Heart right ventricle (tissue), 16 donors: Measurements from ENCODE around the gene NTPCR. TPM values are rescaled to one million over a fixed set of nuclear protein-coding genes. Genes with fewer than 3 reads are reported as not detected.

Experiments used
- ATAC-seq, 8 donors: fragments of 200-7000 bp; cut with Tn5 transposase; one replicate each; pipeline ENCODE4 v1.9.1; 2020; ENCODE audit warnings: mild to moderate bottlenecking in 8 of 8, moderate library complexity in 8 of 8, moderate number of reproducible peaks in 1 of 8
- DNase-seq, 2 donors: peaks; one replicate each; pipeline ENCODE4 v3.0.0-alpha.2; 2020
- H3K27ac ChIP-seq, 10 donors: fragments of 200-600 bp; sonication (generic) in 2 of 10; one replicate each; pipeline versions ENCODE4 v1.5.0 to v1.8.0; 2020 to 2022; ENCODE audit warnings: mild to moderate bottlenecking in 3 of 10
- H3K27me3 ChIP-seq, 7 donors: fragments of 200-600 bp; one replicate each; pipeline ENCODE4 v1.8.0; 2021 to 2022; ENCODE audit warnings: mild to moderate bottlenecking in 2 of 7
- H3K36me3 ChIP-seq, 9 donors: fragments of 200-600 bp; sonication (generic) in 1 of 9; one replicate each; pipeline versions ENCODE4 v1.5.0 to v1.8.0; 2020 to 2022; ENCODE audit warnings: mild to moderate bottlenecking in 2 of 9
- H3K4me1 ChIP-seq, 9 donors: fragments of 200-600 bp; sonication (generic) in 1 of 9; one replicate each; pipeline versions ENCODE4 v1.5.0 to v1.8.0; 2020 to 2022; ENCODE audit warnings: mild to moderate bottlenecking in 4 of 9
- H3K4me3 ChIP-seq, 10 donors: fragments of 200-600 bp; sonication (generic) in 2 of 10; one replicate each; pipeline versions ENCODE4 v1.5.0 to v1.8.0; 2020 to 2022; ENCODE audit warnings: mild to moderate bottlenecking in 7 of 10, moderate library complexity in 2 of 10
- H3K9me3 ChIP-seq, 11 donors: fragments of 200-600 bp in 10 of 11; sonication (generic) in 2 of 11; one replicate each; pipeline versions ENCODE4 v1.5.0 to v1.8.0; 2013 to 2022; ENCODE audit warnings: mild to moderate bottlenecking in 2 of 11, control low read depth in 1 of 11, moderate library complexity in 1 of 11
- CTCF ChIP-seq, 9 donors: fragments of 200-600 bp; sonication (generic) in 2 of 9; IDR thresholded peaks; one replicate each; pipeline versions ENCODE4 v1.5.0 to v1.8.0; 2021 to 2022; ENCODE audit warnings: antibody characterized with exemption in 9 of 9, mild to moderate bottlenecking in 5 of 9, moderate library complexity in 1 of 9
- WGBS, 2 donors: extraction: QIAGEN DNeasy Blood & Tissue Kit; methylation state at CpG; one replicate each; pipeline ENCODE4 v1.1.7; 2013; ENCODE audit warnings: inconsistent platforms in 1 of 2; 5-methylcytosine and 5-hydroxymethylcytosine counted together
- intact Hi-C, 10 donors: fragments of 100-400 bp; cut with DNase I; formaldehyde crosslinking; loops; one replicate each; pipeline versions ENCODE4 v1.11.1 to v1.14.2; 2022
- polyA plus RNA-seq, 2 donors: library from polyadenylated mRNA; stranded (reverse); fragments of 200-250 nt; gene quantifications; one replicate each; pipeline ENCODE4 v1.2.3, GENCODE V29; 2013
- total RNA-seq, 10 donors: library from RNA; stranded (reverse); fragmentation: NEBNext Ultra II Directional in 3 of 10; extraction: Animal tissue kit (Norgen Biotek cat#: 25700) in 3 of 10; gene quantifications; one replicate each; pipeline versions ENCODE4 v1.2.1 to v1.2.4, GENCODE V29; 2021 to 2023
- donor health status: Arrhythmogenic right ventricular cardiomyopathy.
- donor health status: ischemic (EF 13 %, LVEDD 7.1; RV severe dilation, severe dysfunction).
- donor health status: healthy with polysubstance abuse.
- donor health status: DM: no; HTN: yes; CAD: no.
- donor health status: DM: no; HTN: no; CAD: no.
- donor health status: ischemic (EF 25% LVEDD 6.9; RV normal size, moderate dysfunction).
- donor health status: ischemic (EF 25% LVEDD 5.7; RV mildly dilated, moderate dysfunction).
- donor health status: healthy.
- donor health status: DM: yes; HTN: yes; CAD: no.
- donor health status: Ischemic cardiomyopathy.
- donor health status: ischemic (EF 35%, LVEDD 5.7; RV mildly dilated, moderate dysfunction).
- donor health status: nonischemic (EF 11% LVEDD 7.7; RV severe dilation, severe dysfunction).
- donor health status: DM: yes; HTN: yes; CAD: no.
- donor health status: PGD.
- donor health status: ischemic (EF 29% LVEDD 5.4; RV normal size, mild dysfunction).
- donor health status: nonischemic (EF 23%, LVEDD 6.1; RV moderate dilation, normal function).

NTPCR gene
- total and polyA plus RNA-seq, 12 donors: 51.2 to 88.4 (median 56.8) TPM

GRCh38 chr1:232991238-232991637, 40.8 kb downstream of the NTPCR start:
- Histone ChIP-seq H3K4me3 (no peak overlapping the region), H3K27me3 (no peaks in the 10 kb centered on the region), H3K36me3 (no peaks in the 10 kb centered on the region), H3K4me1 (peaks cover 0 to 6% (median 0%) of the 10 kb centered on the region in 9 donors), H3K9me3 (peaks cover 0 to 10% (median 0%) of the 10 kb centered on the region in 11 donors), H3K27ac (no peak overlapping the region)
- 88% methylated on average over 7 of the region's 7 CpGs for WGBS, 2 donors
- ATAC-seq (no peak), DNase-seq (no peak)
- TF ChIP-seq CTCF (IDR thresholded peaks at IDR 0.05): no peak
- intact Hi-C loops: no loop called here

DNA sequence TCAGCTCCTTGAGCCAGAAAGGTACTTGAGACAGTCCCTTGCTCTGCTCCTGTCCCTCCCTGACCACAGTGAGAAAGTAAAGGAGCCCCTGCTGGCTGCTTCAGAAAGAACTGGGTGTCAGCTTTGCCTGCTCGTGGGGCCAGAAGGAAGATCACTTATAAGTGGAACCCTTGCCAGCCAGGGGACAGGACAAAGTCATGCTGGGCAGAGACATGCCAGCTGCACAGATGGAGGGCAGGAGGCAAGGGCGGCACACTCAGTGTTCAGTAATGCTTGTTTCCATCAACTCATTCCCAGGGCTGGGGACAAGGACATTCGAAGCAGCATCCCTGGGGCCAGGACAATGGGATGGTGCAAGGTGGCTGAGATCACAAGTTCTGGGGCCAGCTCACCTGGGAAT, 41.8 kb downstream of the NTPCR start:
- WGBS, 2 donors: 52 to 65% methylated on average over 3 of the region's 3 CpGs
- TF ChIP-seq CTCF (IDR thresholded peaks at IDR 0.05): no peak
- ATAC-seq: peak; percentile 53 to 95 (median 80)
- peaks cover 0 to 10% (median 0%) of the 10 kb centered on the region in 11 donors for H3K9me3 ChIP-seq
- H3K27ac ChIP-seq: peak overlapping the region in 1 of 10 donors; percentile 6
- H3K4me1 ChIP-seq: peaks cover 0 to under 1% (median 0%) of the 10 kb centered on the region in 9 donors
- H3K36me3 ChIP-seq: no peaks in the 10 kb centered on the region
- intact Hi-C loops: no loop called here
- peak; percentile 17 to 38 for DNase-seq
- no peak overlapping the region for H3K4me3 ChIP-seq
- no peaks in the 10 kb centered on the region for H3K27me3 ChIP-seq

DNA sequence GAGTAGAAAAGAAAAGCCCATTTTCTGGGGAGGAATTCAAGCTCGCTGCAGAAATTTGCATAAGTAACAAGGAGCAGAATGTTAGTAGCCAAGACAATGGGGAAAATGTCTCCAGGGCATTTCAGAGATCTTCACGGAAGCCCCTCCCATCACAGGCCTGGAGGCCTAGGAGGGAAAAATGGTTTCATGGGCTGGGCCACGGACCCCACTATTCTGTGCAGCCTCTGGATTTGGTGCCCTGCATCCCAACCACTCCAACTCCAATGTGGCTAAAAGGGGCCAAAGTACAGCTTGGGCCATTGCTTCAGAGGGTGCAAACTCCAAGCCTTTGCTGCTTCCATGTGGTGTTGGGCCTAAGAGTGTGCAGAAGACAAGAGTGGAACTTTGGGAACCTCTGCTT, 43.1 kb downstream of the NTPCR start:
- intact Hi-C loops: no loop called here
- no peak for TF ChIP-seq CTCF (IDR thresholded peaks at IDR 0.05)
- WGBS, 2 donors: 96 to 97% methylated on average over 3 of the region's 3 CpGs
- no peak overlapping the region for H3K4me3 ChIP-seq
- no peak for DNase-seq
- H3K36me3 ChIP-seq: peaks cover 0 to 5% (median 0%) of the 10 kb centered on the region in 9 donors
- H3K9me3 ChIP-seq: peaks cover 0 to 10% (median 0%) of the 10 kb centered on the region in 11 donors
- no peaks in the 10 kb centered on the region for H3K4me1 ChIP-seq
- H3K27ac ChIP-seq: no peak overlapping the region
- no peak for ATAC-seq
- no peaks in the 10 kb centered on the region for H3K27me3 ChIP-seq

GRCh38 chr1:232995189-232995588, 44.8 kb downstream of the NTPCR start:
- Histone ChIP-seq H3K27me3 (no peaks in the 10 kb centered on the region), H3K4me1 (no peaks in the 10 kb centered on the region), H3K27ac (no peak overlapping the region), H3K4me3 (no peak overlapping the region), H3K36me3 (peaks cover 0 to 5% (median 0%) of the 10 kb centered on the region in 9 donors), H3K9me3 (peaks cover 0 to 10% (median 0%) of the 10 kb centered on the region in 11 donors)
- intact Hi-C loops: no loop called here
- 88 to 94% methylated on average over 2 of the region's 2 CpGs for WGBS, 2 donors
- ATAC-seq (no peak), DNase-seq (no peak)
- no peak for TF ChIP-seq CTCF (IDR thresholded peaks at IDR 0.05)
